ENCODE measurements around the gene COMMD7. TPM values are rescaled to one million over a fixed set of nuclear protein-coding genes. Genes with fewer than 3 reads are reported as not detected.
"Not testable (repeated sequence)": the region's sequence is repeated elsewhere in the genome, so short reads cannot be mapped to it uniquely, and the experiment has no call there.

COMMD7 gene
- total and polyA plus RNA-seq, 4 donors, result 26.1 to 53.4 (median 43.0) TPM

DNA sequence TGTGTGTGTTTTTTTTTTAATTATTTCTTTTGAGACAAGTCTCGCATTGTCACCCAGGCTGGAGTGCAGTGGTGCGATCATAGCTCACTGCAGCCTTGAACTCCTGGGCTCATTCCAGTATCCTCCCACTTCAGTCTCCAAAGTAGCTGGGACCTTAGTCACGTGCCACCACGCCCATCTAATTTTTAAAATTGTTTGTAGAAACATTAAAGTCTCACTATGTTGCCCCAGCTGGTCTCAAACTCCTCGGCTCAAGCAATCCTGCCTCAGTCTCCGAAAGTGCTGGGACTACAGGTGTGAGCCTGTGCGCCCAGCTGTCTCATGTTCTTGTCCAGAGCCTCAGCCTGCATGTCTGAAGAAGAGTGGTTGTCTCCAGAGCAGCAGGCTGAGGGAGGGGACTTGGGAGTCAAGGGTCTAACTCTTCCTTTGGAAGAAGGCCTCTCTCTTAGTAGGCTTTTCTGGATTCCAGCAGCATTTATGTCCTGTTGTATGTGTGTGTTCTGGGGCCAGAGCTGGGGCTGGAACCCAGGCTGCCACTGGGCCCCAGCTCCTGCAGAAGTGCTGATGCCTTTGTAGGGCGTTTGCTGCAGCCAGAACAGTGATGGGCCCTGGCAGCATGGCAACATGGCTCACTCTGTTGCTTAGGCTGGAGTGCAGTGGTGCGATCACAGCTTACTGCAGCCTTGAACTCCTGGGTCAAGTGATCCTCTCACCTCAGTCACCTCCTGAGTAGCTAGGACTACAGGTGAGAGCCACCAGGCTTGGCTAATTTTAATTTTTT is 24.3 kb upstream of the COMMD7 start:
- Histone ChIP-seq H3K36me3 (ENCODE audit: control insufficient read depth in 4 of 4, insufficient read depth in 4 of 4, low read length in 4 of 4) (no peaks in the 10 kb centered on the region), H3K4me3 (no peak overlapping the region), H3K27me3 (ENCODE audit: control insufficient read depth in 3 of 3, insufficient read depth in 3 of 3, low read length in 2 of 3) (no peaks in the 10 kb centered on the region), H3K9ac (ENCODE audit: insufficient read depth in 1 of 2, low read length in 2 of 2) (no peak overlapping the region), H3K27ac (ENCODE audit: low read depth in 1 of 2, low read length in 1 of 2) (no peak overlapping the region), H3K9me3 (ENCODE audit: control insufficient read depth in 4 of 4, insufficient read depth in 3 of 4, low read length in 3 of 4) (no peaks in the 10 kb centered on the region), H3K4me1 (ENCODE audit: control insufficient read depth in 5 of 5, insufficient read depth in 5 of 5, low read length in 5 of 5) (peaks cover 0 to 13% (median 4%) of the 10 kb centered on the region in 5 donors)
- 85 to 91% methylated on average over 9 of the region's 9 CpGs for WGBS, 2 donors
- ATAC-seq (ENCODE audit: insufficient read depth, low FRiP score), result no peak
- no peak for DNase-seq
- TF ChIP-seq, protein P1, sequence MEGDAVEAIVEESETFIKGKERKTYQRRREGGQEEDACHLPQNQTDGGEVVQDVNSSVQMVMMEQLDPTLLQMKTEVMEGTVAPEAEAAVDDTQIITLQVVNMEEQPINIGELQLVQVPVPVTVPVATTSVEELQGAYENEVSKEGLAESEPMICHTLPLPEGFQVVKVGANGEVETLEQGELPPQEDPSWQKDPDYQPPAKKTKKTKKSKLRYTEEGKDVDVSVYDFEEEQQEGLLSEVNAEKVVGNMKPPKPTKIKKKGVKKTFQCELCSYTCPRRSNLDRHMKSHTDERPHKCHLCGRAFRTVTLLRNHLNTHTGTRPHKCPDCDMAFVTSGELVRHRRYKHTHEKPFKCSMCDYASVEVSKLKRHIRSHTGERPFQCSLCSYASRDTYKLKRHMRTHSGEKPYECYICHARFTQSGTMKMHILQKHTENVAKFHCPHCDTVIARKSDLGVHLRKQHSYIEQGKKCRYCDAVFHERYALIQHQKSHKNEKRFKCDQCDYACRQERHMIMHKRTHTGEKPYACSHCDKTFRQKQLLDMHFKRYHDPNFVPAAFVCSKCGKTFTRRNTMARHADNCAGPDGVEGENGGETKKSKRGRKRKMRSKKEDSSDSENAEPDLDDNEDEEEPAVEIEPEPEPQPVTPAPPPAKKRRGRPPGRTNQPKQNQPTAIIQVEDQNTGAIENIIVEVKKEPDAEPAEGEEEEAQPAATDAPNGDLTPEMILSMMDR (IDR thresholded peaks at IDR 0.05; ENCODE audit: control extremely low read depth, extremely low read depth), result no peak

DNA sequence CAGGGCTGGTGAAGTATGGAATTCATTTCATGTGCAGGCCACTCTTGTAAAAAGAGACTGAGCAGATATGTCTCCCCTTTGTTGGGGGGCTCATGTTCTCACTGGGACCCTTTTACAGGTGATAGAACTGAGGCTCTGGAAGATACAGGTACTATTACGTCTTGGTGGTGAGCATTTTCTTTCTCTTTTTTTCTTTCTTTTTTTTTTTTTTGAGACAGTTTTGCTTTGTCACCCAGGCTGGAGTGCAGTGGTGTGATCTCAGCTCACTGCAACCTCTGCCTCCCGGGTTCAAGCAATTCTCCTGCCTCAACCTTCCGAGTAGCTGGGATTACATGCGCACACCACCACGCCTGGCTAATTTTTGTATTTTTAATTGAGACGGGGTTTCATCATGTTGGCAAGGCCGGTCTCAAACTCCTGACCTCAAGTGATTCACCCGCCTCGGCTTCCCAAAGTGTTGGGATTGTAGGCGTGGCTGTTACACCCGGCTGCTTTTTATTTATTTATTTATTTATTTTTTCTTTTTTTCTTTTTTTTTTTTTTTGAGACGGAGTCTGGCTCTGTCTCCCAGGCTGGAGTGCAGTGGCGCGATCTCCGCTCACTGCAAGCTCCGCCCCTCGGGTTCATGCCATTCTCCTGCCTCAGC is 22.1 kb upstream of the COMMD7 start:
- peaks cover 0 to 18% (median 9%) of the 10 kb centered on the region in 5 donors for H3K4me1 ChIP-seq (ENCODE audit: control insufficient read depth in 5 of 5, insufficient read depth in 5 of 5, low read length in 5 of 5)
- ATAC-seq (ENCODE audit: insufficient read depth, low FRiP score); DNase-seq; H3K36me3 ChIP-seq (ENCODE audit: control insufficient read depth in 4 of 4, insufficient read depth in 4 of 4, low read length in 4 of 4); H3K9ac ChIP-seq (ENCODE audit: insufficient read depth in 1 of 2, low read length in 2 of 2); H3K27ac ChIP-seq (ENCODE audit: low read depth in 1 of 2, low read length in 1 of 2); H3K27me3 ChIP-seq (ENCODE audit: control insufficient read depth in 3 of 3, insufficient read depth in 3 of 3, low read length in 2 of 3); H3K4me3 ChIP-seq; H3K9me3 ChIP-seq (ENCODE audit: control insufficient read depth in 4 of 4, insufficient read depth in 3 of 4, low read length in 3 of 4): not testable (repeated sequence)
- WGBS, 2 donors, result 88 to 93% methylated on average over 16 to 17 of the region's 17 CpGs

- ATAC-seq (ENCODE audit: insufficient read depth, low FRiP score) (no peak), DNase-seq (peak in 2 of 3 donors; percentile 11 to 21)
- H3K4me3 ChIP-seq, result no peak overlapping the region
- no peaks in the 10 kb centered on the region for H3K36me3 ChIP-seq (ENCODE audit: control insufficient read depth in 4 of 4, insufficient read depth in 4 of 4, low read length in 4 of 4)
- H3K9me3 ChIP-seq (ENCODE audit: control insufficient read depth in 4 of 4, insufficient read depth in 3 of 4, low read length in 3 of 4), result no peaks in the 10 kb centered on the region
- no peak overlapping the region for H3K9ac ChIP-seq (ENCODE audit: insufficient read depth in 1 of 2, low read length in 2 of 2)
- WGBS, 2 donors, result 33 to 52% methylated on average over 17 of the region's 17 CpGs
- peaks cover 0 to 18% (median 9%) of the 10 kb centered on the region in 5 donors for H3K4me1 ChIP-seq (ENCODE audit: control insufficient read depth in 5 of 5, insufficient read depth in 5 of 5, low read length in 5 of 5)
- H3K27ac ChIP-seq (ENCODE audit: low read depth in 1 of 2, low read length in 1 of 2), result no peak overlapping the region
- TF ChIP-seq, protein P1 (IDR thresholded peaks at IDR 0.05; ENCODE audit: control extremely low read depth, extremely low read depth), result no peak
- no peaks in the 10 kb centered on the region for H3K27me3 ChIP-seq (ENCODE audit: control insufficient read depth in 3 of 3, insufficient read depth in 3 of 3, low read length in 2 of 3)
Observed at GRCh38 chr20:32764005-32764960, 21.0 kb upstream of the COMMD7 start.
